HepG2 (cell line): Measurements from ENCODE around the gene TOP2A. TPM values are rescaled to one million over a fixed set of nuclear protein-coding genes. Genes with fewer than 3 reads are reported as not detected.
A peak's percentile ranks its signal among the peaks of the same experiment; 100 is the strongest.

Experiments used
- ELF1 ChIP-seq: sonication (generic); formaldehyde crosslinking; IDR thresholded peaks from 2 replicates; pipeline ENCODE4 v1.4.0; 2020; ENCODE audit warnings: missing genetic modification reagents
- KAT8 ChIP-seq: IDR thresholded peaks from 2 replicates; pipeline ENCODE4 v1.6.1; 2016; ENCODE audit warnings: missing genetic modification reagents, missing compliant biosample characterization
- MAF1 ChIP-seq: sonication (generic); formaldehyde crosslinking; IDR thresholded peaks from 2 replicates; pipeline ENCODE4 v1.5.0; 2020; ENCODE audit warnings: missing genetic modification reagents, borderline replicate concordance
- MED8 ChIP-seq: sonication (generic); formaldehyde crosslinking; IDR thresholded peaks from 2 replicates; pipeline ENCODE4 v1.8.1; 2023; ENCODE audit warnings: mild to moderate bottlenecking, missing genetic modification reagents; ENCODE audit not compliant: insufficient replicate concordance
- PCBP1 ChIP-seq: fragments of 200-400 bp; formaldehyde crosslinking; IDR thresholded peaks from 2 replicates; pipeline ENCODE4 v1.6.1; 2017; ENCODE audit warnings: mild to moderate bottlenecking, low read depth, low read length, borderline replicate concordance
- SOX13 ChIP-seq, 3 experiments: fragments of 450-650 bp in 1 of 3; sonication (generic) in 1 of 3; formaldehyde crosslinking in 1 of 3; IDR thresholded peaks in 2 of 3; conservative IDR thresholded peaks in 1 of 3; 2 replicates each; pipeline versions ENCODE4 v1.5.0 to v1.6.1; 2016 to 2020; ENCODE audit warnings: antibody characterized with exemption in 1 of 3, mild to moderate bottlenecking in 1 of 3, missing compliant biosample characterization in 1 of 3, missing genetic modification reagents in 1 of 3, moderate library complexity in 1 of 3
- TBL1XR1 ChIP-seq: fragments of 150-350 bp; IDR thresholded peaks from 2 replicates; pipeline ENCODE4 v1.6.1; 2014; ENCODE audit warnings: borderline replicate concordance, low read length; ENCODE audit not compliant: partially characterized antibody
- ZBTB38 ChIP-seq: sonication (generic); formaldehyde crosslinking; IDR thresholded peaks from 2 replicates; pipeline ENCODE4 v1.5.1; 2020; ENCODE audit warnings: mild to moderate bottlenecking, missing genetic modification reagents
- ZNF235 ChIP-seq: sonication (generic); formaldehyde crosslinking; IDR thresholded peaks from 2 replicates; pipeline ENCODE4 v1.8.1; 2023; ENCODE audit warnings: mild to moderate bottlenecking, missing genetic modification reagents, borderline replicate concordance
- ZNF713 ChIP-seq: sonication (generic); formaldehyde crosslinking; IDR thresholded peaks from 2 replicates; pipeline ENCODE4 v1.4.0; 2020; ENCODE audit warnings: mild to moderate bottlenecking, missing genetic modification reagents
- ZNF839 ChIP-seq: sonication (generic); formaldehyde crosslinking; IDR thresholded peaks from 2 replicates; pipeline ENCODE4 v1.4.0; 2020; ENCODE audit warnings: missing genetic modification reagents, mild to moderate bottlenecking, borderline replicate concordance
- ZSCAN25 ChIP-seq: sonication (generic); formaldehyde crosslinking; IDR thresholded peaks from 2 replicates; pipeline ENCODE4 v1.8.0; 2022; ENCODE audit warnings: mild to moderate bottlenecking, missing genetic modification reagents
- ZSCAN9 ChIP-seq: IDR thresholded peaks from 2 replicates; pipeline ENCODE4 v1.6.1; 2016; ENCODE audit warnings: borderline replicate concordance
- polyA plus RNA-seq, 8 experiments: library from polyadenylated mRNA; depleted of rRNA in 3 of 8; stranded (reverse) in 7 of 8; unstranded in 1 of 8; fragments of >200 nt; fragmentation: Illumina TruSeq in 4 of 8; extraction: Trizol in 4 of 8; gene quantifications; 2 replicates each; pipeline versions ENCODE4 v1.2.1 to v1.2.3, GENCODE V29; 2011 to 2016; ENCODE audit warnings: low read depth in 4 of 8, missing spikeins in 1 of 8, mixed read lengths in 1 of 8; ENCODE audit not compliant: insufficient read depth in 1 of 8
- total RNA-seq, 5 experiments: library from RNA; depleted of rRNA; stranded (reverse); fragments of >200 nt; fragmentation: Illumina TruSeq; extraction: Trizol; gene quantifications; 2 replicates each; pipeline ENCODE4 v1.2.3, GENCODE V29; 2016; ENCODE audit warnings: low read depth in 1 of 5
- TF ChIP-seq, protein P1 (sequence below): sonication (generic); formaldehyde crosslinking; IDR thresholded peaks from 2 replicates; pipeline ENCODE4 v1.8.0; 2023; ENCODE audit warnings: mild to moderate bottlenecking, missing genetic modification reagents
- TF ChIP-seq, protein P2 (sequence below): IDR thresholded peaks from 2 replicates; pipeline ENCODE4 v1.6.1; 2016; ENCODE audit warnings: missing compliant biosample characterization, missing genetic modification reagents, borderline replicate concordance
- TF ChIP-seq, protein P3 (sequence below): sonication (generic); formaldehyde crosslinking; IDR thresholded peaks from 2 replicates; pipeline ENCODE4 v1.8.0; 2022; ENCODE audit warnings: mild to moderate bottlenecking, missing genetic modification reagents, moderate library complexity
- TF ChIP-seq, protein P4 (sequence below): sonication (generic); formaldehyde crosslinking; IDR thresholded peaks from 2 replicates; pipeline ENCODE4 v1.4.0; 2020; ENCODE audit warnings: missing genetic modification reagents, borderline replicate concordance
- TF ChIP-seq, protein P5 (sequence below): sonication (generic); formaldehyde crosslinking; conservative IDR thresholded peaks from 2 replicates; pipeline ENCODE4 v1.8.0; 2022; ENCODE audit warnings: low read depth, missing genetic modification reagents
- TF ChIP-seq, protein P6 (sequence below): sonication (generic); formaldehyde crosslinking; IDR thresholded peaks from 2 replicates; pipeline ENCODE4 v1.5.0; 2020; ENCODE audit warnings: missing genetic modification reagents

The TOP2A gene
- total and polyA plus RNA-seq, 2 of the 13 experiments (the other 11 are each of a cell fraction or from before 2014, with no cell fraction given): 108 to 327 TPM

DNA sequence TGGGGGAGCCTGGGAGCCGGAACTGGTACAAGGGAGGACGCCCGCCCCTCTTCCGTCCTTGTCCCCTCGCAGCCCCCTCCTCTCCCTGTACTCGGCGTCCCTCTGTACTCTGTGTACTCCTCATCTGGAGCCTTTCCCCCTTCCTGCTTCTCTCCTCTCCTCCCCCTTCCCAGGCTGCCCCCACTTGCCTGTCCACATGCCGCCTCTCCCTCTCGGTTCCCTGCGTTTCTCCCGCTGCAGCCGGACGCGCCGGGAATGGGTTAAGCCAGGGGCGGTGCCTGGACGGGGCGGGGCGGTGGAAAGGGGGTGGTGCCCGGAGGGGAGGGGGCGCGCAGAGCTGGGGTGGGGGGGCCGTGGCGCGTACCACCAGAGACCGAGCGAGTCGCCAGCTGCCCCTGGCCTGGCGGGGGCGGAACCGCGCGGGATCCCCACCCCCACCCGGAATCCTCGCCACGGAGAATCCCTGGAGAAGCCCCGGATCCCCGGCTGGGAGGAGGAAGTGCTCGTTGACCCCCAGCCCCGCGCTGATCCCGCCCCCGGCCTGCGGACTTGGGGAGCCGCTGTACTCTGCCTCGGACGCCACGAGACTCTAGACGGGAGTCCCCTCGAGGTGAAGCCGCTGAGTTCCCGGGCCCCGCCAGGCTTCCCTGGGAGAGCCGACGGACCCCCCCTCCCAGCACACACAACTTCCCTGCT, 75.7 kb downstream of the TOP2A start (continued):
- TF ChIP-seq ZNF235 (CRISPR knock-in tag) (0 out of 2 replicates have a peak, but pooled peaks have one; percentile 18), ZSCAN25 (CRISPR knock-in tag) (peak; percentile 14; the same call in 1 of the 2 replicates), ZSCAN9 (CRISPR knock-in tag) (peak; percentile 18; the same call in 1 of the 2 replicates), SOX13 (IDR thresholded peaks at IDR 0.05) (no peak), SOX13 (CRISPR knock-in tag; conservative IDR thresholded peaks at IDR 0.05 in 1 of 2, IDR thresholded peaks at IDR 0.05 in 1 of 2) (peak in 1 of 2 experiments; percentile 14; a peak in 1 of 4 replicates), MED8 (CRISPR knock-in tag) (peak; percentile 6), PCBP1 (peak; percentile 82; the same call in 1 of the 2 replicates), MAF1 (CRISPR knock-in tag) (0 out of 2 replicates have a peak, but pooled peaks have one; percentile 24), ZNF713 (CRISPR knock-in tag) (no peak), KAT8 (CRISPR knock-in tag) (peak; percentile 22; the same call in 1 of the 2 replicates), TBL1XR1 (peak; percentile 20), ZBTB38 (CRISPR knock-in tag) (peak; percentile 0; the same call in 1 of the 2 replicates), ZNF839 (CRISPR knock-in tag) (peak; percentile 66; the same call in 1 of the 2 replicates), ELF1 (CRISPR knock-in tag) (peak; percentile 56)
- TF ChIP-seq, protein P1, sequence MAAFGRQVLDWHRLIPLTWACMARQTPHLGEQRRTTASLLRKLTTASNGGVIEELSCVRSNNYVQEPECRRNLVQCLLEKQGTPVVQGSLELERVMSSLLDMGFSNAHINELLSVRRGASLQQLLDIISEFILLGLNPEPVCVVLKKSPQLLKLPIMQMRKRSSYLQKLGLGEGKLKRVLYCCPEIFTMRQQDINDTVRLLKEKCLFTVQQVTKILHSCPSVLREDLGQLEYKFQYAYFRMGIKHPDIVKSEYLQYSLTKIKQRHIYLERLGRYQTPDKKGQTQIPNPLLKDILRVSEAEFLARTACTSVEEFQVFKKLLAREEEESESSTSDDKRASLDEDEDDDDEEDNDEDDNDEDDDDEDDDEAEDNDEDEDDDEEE (CRISPR knock-in tag): no peak
- TF ChIP-seq, protein P2, sequence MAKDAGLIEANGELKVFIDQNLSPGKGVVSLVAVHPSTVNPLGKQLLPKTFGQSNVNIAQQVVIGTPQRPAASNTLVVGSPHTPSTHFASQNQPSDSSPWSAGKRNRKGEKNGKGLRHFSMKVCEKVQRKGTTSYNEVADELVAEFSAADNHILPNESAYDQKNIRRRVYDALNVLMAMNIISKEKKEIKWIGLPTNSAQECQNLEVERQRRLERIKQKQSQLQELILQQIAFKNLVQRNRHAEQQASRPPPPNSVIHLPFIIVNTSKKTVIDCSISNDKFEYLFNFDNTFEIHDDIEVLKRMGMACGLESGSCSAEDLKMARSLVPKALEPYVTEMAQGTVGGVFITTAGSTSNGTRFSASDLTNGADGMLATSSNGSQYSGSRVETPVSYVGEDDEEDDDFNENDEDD (CRISPR knock-in tag): peak; percentile 65
- TF ChIP-seq, protein P3, sequence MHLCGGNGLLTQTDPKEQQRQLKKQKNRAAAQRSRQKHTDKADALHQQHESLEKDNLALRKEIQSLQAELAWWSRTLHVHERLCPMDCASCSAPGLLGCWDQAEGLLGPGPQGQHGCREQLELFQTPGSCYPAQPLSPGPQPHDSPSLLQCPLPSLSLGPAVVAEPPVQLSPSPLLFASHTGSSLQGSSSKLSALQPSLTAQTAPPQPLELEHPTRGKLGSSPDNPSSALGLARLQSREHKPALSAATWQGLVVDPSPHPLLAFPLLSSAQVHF (CRISPR knock-in tag): 0 out of 2 replicates have a peak, but pooled peaks have one; percentile 36
- TF ChIP-seq, protein P4, sequence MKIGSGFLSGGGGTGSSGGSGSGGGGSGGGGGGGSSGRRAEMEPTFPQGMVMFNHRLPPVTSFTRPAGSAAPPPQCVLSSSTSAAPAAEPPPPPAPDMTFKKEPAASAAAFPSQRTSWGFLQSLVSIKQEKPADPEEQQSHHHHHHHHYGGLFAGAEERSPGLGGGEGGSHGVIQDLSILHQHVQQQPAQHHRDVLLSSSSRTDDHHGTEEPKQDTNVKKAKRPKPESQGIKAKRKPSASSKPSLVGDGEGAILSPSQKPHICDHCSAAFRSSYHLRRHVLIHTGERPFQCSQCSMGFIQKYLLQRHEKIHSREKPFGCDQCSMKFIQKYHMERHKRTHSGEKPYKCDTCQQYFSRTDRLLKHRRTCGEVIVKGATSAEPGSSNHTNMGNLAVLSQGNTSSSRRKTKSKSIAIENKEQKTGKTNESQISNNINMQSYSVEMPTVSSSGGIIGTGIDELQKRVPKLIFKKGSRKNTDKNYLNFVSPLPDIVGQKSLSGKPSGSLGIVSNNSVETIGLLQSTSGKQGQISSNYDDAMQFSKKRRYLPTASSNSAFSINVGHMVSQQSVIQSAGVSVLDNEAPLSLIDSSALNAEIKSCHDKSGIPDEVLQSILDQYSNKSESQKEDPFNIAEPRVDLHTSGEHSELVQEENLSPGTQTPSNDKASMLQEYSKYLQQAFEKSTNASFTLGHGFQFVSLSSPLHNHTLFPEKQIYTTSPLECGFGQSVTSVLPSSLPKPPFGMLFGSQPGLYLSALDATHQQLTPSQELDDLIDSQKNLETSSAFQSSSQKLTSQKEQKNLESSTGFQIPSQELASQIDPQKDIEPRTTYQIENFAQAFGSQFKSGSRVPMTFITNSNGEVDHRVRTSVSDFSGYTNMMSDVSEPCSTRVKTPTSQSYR (CRISPR knock-in tag): peak; percentile 57; the same call in 1 of the 2 replicates
- TF ChIP-seq, protein P5, sequence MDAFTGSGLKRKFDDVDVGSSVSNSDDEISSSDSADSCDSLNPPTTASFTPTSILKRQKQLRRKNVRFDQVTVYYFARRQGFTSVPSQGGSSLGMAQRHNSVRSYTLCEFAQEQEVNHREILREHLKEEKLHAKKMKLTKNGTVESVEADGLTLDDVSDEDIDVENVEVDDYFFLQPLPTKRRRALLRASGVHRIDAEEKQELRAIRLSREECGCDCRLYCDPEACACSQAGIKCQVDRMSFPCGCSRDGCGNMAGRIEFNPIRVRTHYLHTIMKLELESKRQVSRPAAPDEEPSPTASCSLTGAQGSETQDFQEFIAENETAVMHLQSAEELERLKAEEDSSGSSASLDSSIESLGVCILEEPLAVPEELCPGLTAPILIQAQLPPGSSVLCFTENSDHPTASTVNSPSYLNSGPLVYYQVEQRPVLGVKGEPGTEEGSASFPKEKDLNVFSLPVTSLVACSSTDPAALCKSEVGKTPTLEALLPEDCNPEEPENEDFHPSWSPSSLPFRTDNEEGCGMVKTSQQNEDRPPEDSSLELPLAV (CRISPR knock-in tag): 0 out of 2 replicates have a peak, but pooled peaks have one; percentile 23
- TF ChIP-seq, protein P6, sequence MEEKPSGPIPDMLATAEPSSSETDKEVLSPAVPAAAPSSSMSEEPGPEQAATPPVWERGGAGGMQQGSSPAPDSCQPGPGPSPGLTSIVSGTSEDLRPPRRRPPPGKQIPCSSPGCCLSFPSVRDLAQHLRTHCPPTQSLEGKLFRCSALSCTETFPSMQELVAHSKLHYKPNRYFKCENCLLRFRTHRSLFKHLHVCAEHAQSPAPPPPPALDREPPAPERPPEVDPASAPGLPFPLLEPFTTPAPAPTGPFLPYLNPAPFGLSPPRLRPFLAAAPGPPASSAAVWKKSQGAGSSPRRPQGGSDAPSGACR (CRISPR knock-in tag): peak; percentile 16; the same call in 1 of the 2 replicates
